D721Med (cell line): Measurements from ENCODE around the gene CHCHD6.

Experiments used
- DNase-seq: peaks from one replicate; pipeline ENCODE4 v3.0.0; 2011; ENCODE audit warnings: low spot score; ENCODE audit not compliant: insufficient read length
- FAIRE-seq: peaks from 2 replicates; lab custom pipeline; 2011; peaks lifted over from hg19 to GRCh38; lab: Jason Lieb, UNC
- CTCF ChIP-seq: IDR thresholded peaks from 2 replicates; pipeline ENCODE4 v1.5.1; 2012; ENCODE audit warnings: mild to moderate bottlenecking, control low read depth; ENCODE audit not compliant: insufficient read depth; ENCODE audit errors: missing control alignments

CHCHD6 gene

DNA sequence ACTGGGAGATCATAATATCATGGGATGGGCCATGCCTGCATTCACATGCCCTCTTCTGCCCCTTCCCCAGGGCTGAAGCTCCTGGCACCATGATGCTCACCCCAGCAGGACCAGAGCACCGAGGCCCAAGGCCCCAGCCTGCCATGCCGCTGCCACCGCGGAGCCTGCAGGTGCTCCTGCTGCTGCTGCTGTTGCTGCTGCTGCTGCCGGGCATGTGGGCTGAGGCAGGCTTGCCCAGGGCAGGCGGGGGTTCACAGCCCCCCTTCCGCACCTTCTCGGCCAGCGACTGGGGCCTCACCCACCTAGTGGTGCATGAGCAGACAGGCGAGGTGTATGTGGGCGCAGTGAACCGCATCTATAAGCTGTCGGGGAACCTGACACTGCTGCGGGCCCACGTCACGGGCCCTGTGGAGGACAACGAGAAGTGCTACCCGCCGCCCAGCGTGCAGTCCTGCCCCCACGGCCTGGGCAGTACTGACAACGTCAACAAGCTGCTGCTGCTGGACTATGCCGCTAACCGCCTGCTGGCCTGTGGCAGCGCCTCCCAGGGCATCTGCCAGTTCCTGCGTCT is 284.5 kb downstream of the CHCHD6 start:
- no peak for FAIRE-seq
- no peak for TF ChIP-seq CTCF
- DNase-seq, result no peak

- DNase-seq, result no peak
- FAIRE-seq, result no peak
- TF ChIP-seq CTCF, result no peak
Observed at GRCh38 chr3:126989316-126990023, 285.4 kb downstream of the CHCHD6 start.

- DNase-seq, result no peak
- FAIRE-seq, result no peak
- TF ChIP-seq CTCF, result no peak
Observed at GRCh38 chr3:126990024-126990700, 286.1 kb downstream of the CHCHD6 start.

DNA sequence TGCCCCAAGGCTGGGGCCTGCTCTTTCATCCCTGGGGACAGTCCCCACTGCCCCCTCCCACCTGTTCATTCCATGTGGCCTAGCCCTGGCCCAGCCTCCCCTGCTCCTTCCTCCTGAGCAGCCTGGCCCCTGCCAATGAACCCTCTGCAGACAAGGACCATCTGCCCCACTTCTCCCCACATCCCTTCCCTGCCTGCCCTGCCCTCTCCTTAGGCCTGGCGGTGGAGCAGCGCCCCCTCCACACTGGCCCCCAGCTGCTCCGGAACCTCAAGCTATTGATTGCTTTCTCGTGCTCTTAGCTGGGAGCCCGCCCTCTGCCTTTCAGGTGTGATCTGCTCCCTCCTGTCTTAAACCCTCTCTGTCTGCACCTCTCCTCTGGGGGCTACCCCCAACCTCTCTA is 286.9 kb downstream of the CHCHD6 start:
- no peak for TF ChIP-seq CTCF
- FAIRE-seq (no peak), DNase-seq (no peak)

DNA sequence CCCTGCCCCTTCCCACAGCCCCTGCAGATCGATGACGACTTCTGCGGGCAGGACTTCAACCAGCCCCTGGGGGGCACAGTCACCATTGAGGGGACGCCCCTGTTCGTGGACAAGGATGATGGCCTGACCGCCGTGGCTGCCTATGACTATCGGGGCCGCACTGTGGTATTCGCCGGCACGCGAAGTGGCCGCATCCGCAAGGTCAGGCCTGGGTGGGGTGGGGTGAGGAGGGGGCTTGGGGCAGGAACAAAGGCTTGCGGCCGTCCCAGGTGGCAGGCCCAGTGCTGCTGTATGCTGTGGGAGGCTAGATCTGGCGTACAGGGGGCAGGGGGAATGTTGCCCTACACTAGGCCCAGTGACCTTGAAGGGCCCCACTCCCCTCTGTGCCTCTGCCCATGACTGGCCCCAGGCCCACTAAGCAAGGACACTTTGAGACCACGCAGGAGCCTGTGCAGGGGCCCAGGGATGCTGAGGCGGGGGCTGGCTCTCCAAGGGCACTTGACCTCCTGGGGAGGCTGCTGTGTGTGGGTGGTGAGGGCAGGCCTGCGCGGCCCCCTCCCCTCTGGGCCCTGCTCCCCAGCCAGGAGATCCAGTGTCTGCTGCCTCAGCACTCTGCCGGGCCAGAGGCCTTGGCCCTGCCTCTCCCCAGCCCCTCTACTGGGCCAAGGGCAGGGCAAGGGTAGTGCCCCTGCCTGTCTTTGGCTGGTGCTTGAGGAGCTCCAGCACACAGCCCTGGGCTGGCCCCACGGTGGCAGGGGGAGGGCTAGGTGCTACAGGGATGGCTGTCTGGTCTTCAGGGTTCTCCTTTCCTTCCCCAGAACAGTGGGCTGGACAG is 287.5 kb downstream of the CHCHD6 start:
- DNase-seq (no peak), FAIRE-seq (no peak)
- no peak for TF ChIP-seq CTCF

DNA sequence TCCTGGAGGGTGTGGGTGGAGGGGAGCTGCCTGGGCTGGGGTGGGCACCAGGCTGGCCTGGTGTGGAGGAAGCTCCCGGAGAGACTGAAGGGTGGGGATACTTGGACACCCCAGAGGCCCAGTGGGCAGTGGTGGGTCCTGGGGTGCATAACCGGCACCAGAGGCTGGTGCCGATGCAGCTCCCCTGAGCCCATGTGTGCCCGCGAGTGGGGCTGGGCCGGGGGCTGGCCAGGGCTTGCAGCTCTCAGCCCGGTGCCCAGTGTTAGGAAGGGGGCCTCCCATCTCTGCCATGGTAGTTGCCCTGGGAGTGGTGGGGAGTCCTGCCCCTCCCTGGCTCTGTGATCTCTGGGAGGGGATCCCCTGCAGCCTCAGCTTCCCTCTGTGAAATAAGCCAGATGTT is 288.2 kb downstream of the CHCHD6 start:
- FAIRE-seq (no peak), DNase-seq (no peak)

More for the DNA sequence above, 288.2 kb downstream of the CHCHD6 start:
- TF ChIP-seq CTCF, result no peak
